Measurements from ENCODE around the gene DIRAS3. TPM values are rescaled to one million over a fixed set of nuclear protein-coding genes. Genes with fewer than 3 reads are reported as not detected.

Gene DIRAS3
- total RNA-seq, 4 donors from 2014 or later, result 1.1 to 1.6 (median 1.1) TPM; not detected in 1

GRCh38 chr1:68057050-68057449, 6.6 kb upstream of the DIRAS3 start:
- H3K27ac ChIP-seq, result no peak overlapping the region
- no peaks in the 10 kb centered on the region for H3K36me3 ChIP-seq
- TF ChIP-seq CTCF (IDR thresholded peaks at IDR 0.05) (no peak), POLR2A (IDR thresholded peaks at IDR 0.05) (no peak)
- DNase-seq, result no peak
- H3K4me3 ChIP-seq, result no peak overlapping the region
- no peaks in the 10 kb centered on the region for H3K9me3 ChIP-seq
- no peaks in the 10 kb centered on the region for H3K27me3 ChIP-seq
- no peaks in the 10 kb centered on the region for H3K4me1 ChIP-seq

GRCh38 chr1:68051475-68051874, 1.0 kb upstream of the DIRAS3 start:
- DNase-seq, result peak in 1 of 3 donors; percentile 52
- TF ChIP-seq POLR2A (IDR thresholded peaks at IDR 0.05) (no peak), CTCF (IDR thresholded peaks at IDR 0.05) (peak in 1 of 6 experiments; percentile 18)
- H3K27ac ChIP-seq, result no peak overlapping the region
- H3K36me3 ChIP-seq, result no peaks in the 10 kb centered on the region
- H3K4me1 ChIP-seq, result no peaks in the 10 kb centered on the region
- peaks cover 0 to 3% (median 0%) of the 10 kb centered on the region in 4 donors for H3K9me3 ChIP-seq
- H3K4me3 ChIP-seq, result peak overlapping the region in 2 of 4 donors; percentile 9 to 15
- no peaks in the 10 kb centered on the region for H3K27me3 ChIP-seq

GRCh38 chr1:68047659-68048026, 2.8 kb downstream of the DIRAS3 start:
- Histone ChIP-seq H3K4me1 (no peaks in the 10 kb centered on the region), H3K4me3 (no peak overlapping the region), H3K27me3 (no peaks in the 10 kb centered on the region), H3K9me3 (peaks cover 0 to 3% (median 0%) of the 10 kb centered on the region in 4 donors), H3K27ac (no peak overlapping the region), H3K36me3 (no peaks in the 10 kb centered on the region)
- TF ChIP-seq CTCF (IDR thresholded peaks at IDR 0.05), result no peak
- no peak for TF ChIP-seq POLR2A (IDR thresholded peaks at IDR 0.05)
- DNase-seq, result no peak

- DNase-seq, result peak in 1 of 3 donors; percentile 45
- Histone ChIP-seq H3K27ac (no peak overlapping the region), H3K4me3 (no peak overlapping the region)
Measured at GRCh38 chr1:68046885-68047658, 3.4 kb downstream of the DIRAS3 start.

GRCh38 chr1:68046423-68046822, 4.0 kb downstream of the DIRAS3 start:
- H3K27me3 ChIP-seq, result no peaks in the 10 kb centered on the region
- TF ChIP-seq CTCF (IDR thresholded peaks at IDR 0.05) (no peak), POLR2A (IDR thresholded peaks at IDR 0.05) (no peak)
- H3K9me3 ChIP-seq, result no peaks in the 10 kb centered on the region
- DNase-seq, result no peak
- H3K4me3 ChIP-seq, result no peak overlapping the region
- no peak overlapping the region for H3K27ac ChIP-seq
- H3K4me1 ChIP-seq, result no peaks in the 10 kb centered on the region
- H3K36me3 ChIP-seq, result no peaks in the 10 kb centered on the region

More at GRCh38 chr1:68046885-68047658, 3.4 kb downstream of the DIRAS3 start:
- Histone ChIP-seq H3K9me3 (peaks cover 0 to 3% (median 0%) of the 10 kb centered on the region in 4 donors), H3K27me3 (no peaks in the 10 kb centered on the region), H3K36me3 (no peaks in the 10 kb centered on the region), H3K4me1 (no peaks in the 10 kb centered on the region)
- no peak for TF ChIP-seq CTCF (IDR thresholded peaks at IDR 0.05)
- no peak for TF ChIP-seq POLR2A (IDR thresholded peaks at IDR 0.05)

Measured in Peyer's patch (tissue), 4 donors.